ENCODE results near the gene PLA2G4B. TPM values are rescaled to one million over a fixed set of nuclear protein-coding genes. Genes with fewer than 3 reads are reported as not detected.

Gene PLA2G4B
- total RNA-seq, 1 experiment from 2014 or later, result 3.7 TPM

- Mint-ChIP-seq H3K4me3 (peak overlapping the region in 1 of 2 experiments; percentile 8; a peak in 2 of 5 replicates), H3K9me3 (no peaks in the 10 kb centered on the region), H3K4me1 (peaks cover 28 to 31% of the 10 kb centered on the region in 2 experiments), H3K36me3 (ENCODE audit: insufficient read depth in 1 of 3, low read depth in 3 of 3) (no peaks in the 10 kb centered on the region), H3K27me3 (ENCODE audit: low read depth) (no peaks in the 10 kb centered on the region), H3K27ac (no peak overlapping the region; a peak in 1 of 7 replicates)
- H3K27ac ChIP-seq (ENCODE audit: insufficient read length, low read depth, low read length), result no peak overlapping the region
- H2BK12ac ChIP-seq (ENCODE audit: insufficient read length, low read depth, low read length), result no peak overlapping the region
- H3K23ac ChIP-seq (ENCODE audit: insufficient read length, low read depth, low read length), result no peak overlapping the region
- H3K27me3 ChIP-seq (ENCODE audit: insufficient read depth, low read length), result no peaks in the 10 kb centered on the region
- no peak overlapping the region for H2BK20ac ChIP-seq (ENCODE audit: low read depth, low read length, poor library complexity, severe bottlenecking)
- H3K79me2 ChIP-seq (ENCODE audit: insufficient read depth, low read length), result no peaks in the 10 kb centered on the region; the same call in 1 of the 2 replicates
- no peak overlapping the region for H2BK120ac ChIP-seq (ENCODE audit: low read depth, low read length, poor library complexity, severe bottlenecking)
- H2BK15ac ChIP-seq (ENCODE audit: low read depth, low read length), result no peak overlapping the region
- DNase-seq, result no peak
- H3K4me2 ChIP-seq (ENCODE audit: insufficient read depth, insufficient read length, low read length), result no peak overlapping the region
- no peak overlapping the region for H3K18ac ChIP-seq (ENCODE audit: insufficient read length, low read depth, low read length)
- no peak overlapping the region for H4K8ac ChIP-seq (replicated peaks; ENCODE audit: insufficient read length, low read depth, low read length)
- H3K23me2 ChIP-seq (ENCODE audit: insufficient read length, low read depth, low read length, poor library complexity, severe bottlenecking), result no peaks in the 10 kb centered on the region
- H3K9me3 ChIP-seq (ENCODE audit: control insufficient read depth, low read depth, low read length), result no peaks in the 10 kb centered on the region
- H4K91ac ChIP-seq (ENCODE audit: insufficient read length, low read depth, low read length), result no peak overlapping the region
- H3K56ac ChIP-seq (ENCODE audit: insufficient read length, low read depth, low read length), result no peak overlapping the region
- no peak overlapping the region for H2BK5ac ChIP-seq (ENCODE audit: insufficient read length, low read length)
- H4K20me1 ChIP-seq (ENCODE audit: control insufficient read depth, insufficient read depth, insufficient read length), result no peaks in the 10 kb centered on the region
- H2AK5ac ChIP-seq (ENCODE audit: insufficient read length, low read length), result no peak overlapping the region
- no peak overlapping the region; the same call in 1 of the 2 replicates for H3K14ac ChIP-seq (ENCODE audit: insufficient read depth, low read length)
- H3K9ac ChIP-seq (ENCODE audit: extremely low read depth, insufficient read length, low read length), result no peak overlapping the region
- peaks cover 22% of the 10 kb centered on the region for H3K4me1 ChIP-seq (ENCODE audit: insufficient read depth, low read length)
- no peak overlapping the region for H2AFZ ChIP-seq (ENCODE audit: low read length)
- H4K5ac ChIP-seq (ENCODE audit: insufficient read length, low read depth, low read length), result no peak overlapping the region
- no peaks in the 10 kb centered on the region for H3K79me1 ChIP-seq (ENCODE audit: insufficient read depth, low read depth, low read length, poor library complexity, severe bottlenecking)
- H3K4ac ChIP-seq (ENCODE audit: low read depth, low read length), result no peak overlapping the region
- no CpG with 5 or more reads among the region's 3 CpGs for WGBS (ENCODE audit: extremely low coverage, insufficient read length, low lambda C conversion rate)
- TF ChIP-seq, protein P1, sequence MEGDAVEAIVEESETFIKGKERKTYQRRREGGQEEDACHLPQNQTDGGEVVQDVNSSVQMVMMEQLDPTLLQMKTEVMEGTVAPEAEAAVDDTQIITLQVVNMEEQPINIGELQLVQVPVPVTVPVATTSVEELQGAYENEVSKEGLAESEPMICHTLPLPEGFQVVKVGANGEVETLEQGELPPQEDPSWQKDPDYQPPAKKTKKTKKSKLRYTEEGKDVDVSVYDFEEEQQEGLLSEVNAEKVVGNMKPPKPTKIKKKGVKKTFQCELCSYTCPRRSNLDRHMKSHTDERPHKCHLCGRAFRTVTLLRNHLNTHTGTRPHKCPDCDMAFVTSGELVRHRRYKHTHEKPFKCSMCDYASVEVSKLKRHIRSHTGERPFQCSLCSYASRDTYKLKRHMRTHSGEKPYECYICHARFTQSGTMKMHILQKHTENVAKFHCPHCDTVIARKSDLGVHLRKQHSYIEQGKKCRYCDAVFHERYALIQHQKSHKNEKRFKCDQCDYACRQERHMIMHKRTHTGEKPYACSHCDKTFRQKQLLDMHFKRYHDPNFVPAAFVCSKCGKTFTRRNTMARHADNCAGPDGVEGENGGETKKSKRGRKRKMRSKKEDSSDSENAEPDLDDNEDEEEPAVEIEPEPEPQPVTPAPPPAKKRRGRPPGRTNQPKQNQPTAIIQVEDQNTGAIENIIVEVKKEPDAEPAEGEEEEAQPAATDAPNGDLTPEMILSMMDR (conservative IDR thresholded peaks at IDR 0.05), result no peak
- no peak overlapping the region for H3T11ph ChIP-seq (ENCODE audit: low read length)
These were observed 48.5 kb upstream of the PLA2G4B start for GRCh38 chr15:41790169-41790568.
